Ammon's horn (tissue), 1 donor: ENCODE results near the gene TMA16.
A peak's percentile ranks its signal among the peaks of the same experiment; 100 is the strongest.
"Not testable (repeated sequence)": the region's sequence is repeated elsewhere in the genome, so short reads cannot be mapped to it uniquely, and the experiment has no call there.

Source experiments
- DNase-seq: peaks from one replicate; pipeline ENCODE4 v3.0.0-alpha.2; 2016; ENCODE audit warnings: low spot score

The TMA16 gene

GRCh38 chr4:163515198-163515597 lies 20.7 kb downstream of the TMA16 start:
- peak; percentile 78 for DNase-seq

GRCh38 chr4:163523791-163524365 lies 29.4 kb downstream of the TMA16 start:
- DNase-seq, result no peak

- no peak for DNase-seq
Observed at GRCh38 chr4:163525982-163526381, 31.5 kb downstream of the TMA16 start.

GRCh38 chr4:163527172-163527571 lies 32.7 kb downstream of the TMA16 start:
- no peak for DNase-seq

GRCh38 chr4:163528653-163529052 lies 34.2 kb downstream of the TMA16 start:
- no peak for DNase-seq

- no peak for DNase-seq
Observed at GRCh38 chr4:163534056-163534455, 39.6 kb downstream of the TMA16 start.

GRCh38 chr4:163535657-163536056 lies 41.2 kb downstream of the TMA16 start:
- no peak for DNase-seq

- DNase-seq, result no peak
Observed at GRCh38 chr4:163536091-163536490, 41.6 kb downstream of the TMA16 start.

GRCh38 chr4:163537114-163537513 lies 42.6 kb downstream of the TMA16 start:
- no peak for DNase-seq

- not testable (repeated sequence) for DNase-seq
Observed at GRCh38 chr4:163538820-163539219, 44.3 kb downstream of the TMA16 start.

- DNase-seq, result no peak
Observed at GRCh38 chr4:163540448-163540847, 46.0 kb downstream of the TMA16 start.

GRCh38 chr4:163540977-163541376 lies 46.5 kb downstream of the TMA16 start:
- DNase-seq, result no peak

- no peak for DNase-seq
Observed at GRCh38 chr4:163542275-163542674, 47.8 kb downstream of the TMA16 start.

GRCh38 chr4:163544407-163545038 lies 50.0 kb downstream of the TMA16 start:
- peak; percentile 84 for DNase-seq

- DNase-seq, result peak; percentile 79
Observed at GRCh38 chr4:163548481-163549243, 54.2 kb downstream of the TMA16 start.

GRCh38 chr4:163550869-163551267 lies 56.4 kb downstream of the TMA16 start:
- no peak for DNase-seq

- no peak for DNase-seq
Observed at GRCh38 chr4:163553146-163553545, 58.7 kb downstream of the TMA16 start.

- DNase-seq, result no peak
Observed at GRCh38 chr4:163554870-163555465, 60.5 kb downstream of the TMA16 start.

GRCh38 chr4:163556177-163556576 lies 61.7 kb downstream of the TMA16 start:
- peak; percentile 37 for DNase-seq

GRCh38 chr4:163556650-163557391 lies 62.3 kb downstream of the TMA16 start:
- no peak for DNase-seq

- no peak for DNase-seq
Observed at GRCh38 chr4:163558539-163559044, 64.1 kb downstream of the TMA16 start.

GRCh38 chr4:163562496-163562895 lies 68.0 kb downstream of the TMA16 start:
- DNase-seq, result no peak
